ENCODE results near the gene PITPNC1.
"Not testable (repeated sequence)": the region's sequence is repeated elsewhere in the genome, so short reads cannot be mapped to it uniquely, and the experiment has no call there.

Gene PITPNC1

DNA sequence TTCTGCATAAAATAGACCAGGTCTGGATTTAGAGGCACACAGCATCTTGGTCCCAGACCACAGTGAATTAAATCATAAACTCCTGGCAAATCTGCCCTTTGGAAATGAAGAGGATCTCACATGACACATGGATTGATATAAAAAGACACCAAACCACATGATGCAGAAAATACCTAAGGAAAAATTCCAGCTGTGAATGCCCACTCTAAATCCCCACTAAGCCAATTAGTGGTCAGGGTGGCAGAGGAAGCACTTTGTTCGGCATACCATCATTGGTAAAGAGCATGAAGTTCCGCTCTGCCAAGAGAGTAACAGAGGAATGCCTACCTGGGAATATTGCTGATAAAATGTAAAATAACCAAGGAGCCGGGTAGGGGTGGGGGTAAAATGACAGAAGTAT lies 308.3 kb downstream of the PITPNC1 start:
- intact Hi-C loops (cut with micrococcal nuclease), result loop anchor here (5.0 kb wide), 1 partner anchor 173 kb away; no protein-coding TSS in a partner anchor
- Mint-ChIP-seq H3K36me3 (ENCODE audit: low read depth) (peaks cover 8% of the 10 kb centered on the region), H3K4me3 (no peak overlapping the region), H3K27me3 (no peaks in the 10 kb centered on the region), H3K9me3 (no peaks in the 10 kb centered on the region), H3K27ac (no peak overlapping the region), H3K4me1 (ENCODE audit: low read depth) (peaks cover 7% of the 10 kb centered on the region)

GRCh38 chr17:67686241-67686640 lies 309.2 kb downstream of the PITPNC1 start:
- intact Hi-C loops (cut with micrococcal nuclease), result loop anchor here (5.0 kb wide), 1 partner anchor 174 kb away; no protein-coding TSS in a partner anchor
- Mint-ChIP-seq H3K27ac (no peak overlapping the region), H3K9me3 (no peaks in the 10 kb centered on the region), H3K4me3 (no peak overlapping the region), H3K27me3 (no peaks in the 10 kb centered on the region), H3K4me1 (ENCODE audit: low read depth) (peaks cover 7% of the 10 kb centered on the region), H3K36me3 (ENCODE audit: low read depth) (peaks cover 8% of the 10 kb centered on the region)

GRCh38 chr17:67687511-67687910 lies 310.4 kb downstream of the PITPNC1 start:
- intact Hi-C loops (cut with micrococcal nuclease), result loop anchor here (5.0 kb wide), 1 partner anchor 175 kb away; no protein-coding TSS in a partner anchor
- Mint-ChIP-seq H3K27me3 (no peaks in the 10 kb centered on the region), H3K4me1 (ENCODE audit: low read depth) (peaks cover 7% of the 10 kb centered on the region), H3K36me3 (ENCODE audit: low read depth) (peaks cover 11% of the 10 kb centered on the region), H3K27ac (no peak overlapping the region), H3K9me3 (no peaks in the 10 kb centered on the region), H3K4me3 (no peak overlapping the region)

- H3K27ac Mint-ChIP-seq, result no peak overlapping the region
Observed at GRCh38 chr17:67689534-67690177, 312.6 kb downstream of the PITPNC1 start.

GRCh38 chr17:67693811-67694210 lies 316.7 kb downstream of the PITPNC1 start:
- Mint-ChIP-seq H3K27me3 (no peaks in the 10 kb centered on the region), H3K36me3 (ENCODE audit: low read depth) (peaks cover 9% of the 10 kb centered on the region), H3K4me3 (no peak overlapping the region), H3K27ac (no peak overlapping the region), H3K9me3 (no peaks in the 10 kb centered on the region), H3K4me1 (ENCODE audit: low read depth) (peaks cover 12% of the 10 kb centered on the region)
- intact Hi-C loops (cut with micrococcal nuclease), result no loop called here

More at GRCh38 chr17:67689534-67690177, 312.6 kb downstream of the PITPNC1 start:
- Mint-ChIP-seq H3K4me3 (no peak overlapping the region), H3K4me1 (ENCODE audit: low read depth) (peaks cover 18% of the 10 kb centered on the region), H3K27me3 (no peaks in the 10 kb centered on the region), H3K36me3 (ENCODE audit: low read depth) (peaks cover 17% of the 10 kb centered on the region), H3K9me3 (no peaks in the 10 kb centered on the region)
- intact Hi-C loops (cut with micrococcal nuclease), result loop anchor here (1.0 to 5.0 kb wide), 3 partner anchors 130 to 313 kb away; partner anchors contain the start of gene PITPNC1

DNA sequence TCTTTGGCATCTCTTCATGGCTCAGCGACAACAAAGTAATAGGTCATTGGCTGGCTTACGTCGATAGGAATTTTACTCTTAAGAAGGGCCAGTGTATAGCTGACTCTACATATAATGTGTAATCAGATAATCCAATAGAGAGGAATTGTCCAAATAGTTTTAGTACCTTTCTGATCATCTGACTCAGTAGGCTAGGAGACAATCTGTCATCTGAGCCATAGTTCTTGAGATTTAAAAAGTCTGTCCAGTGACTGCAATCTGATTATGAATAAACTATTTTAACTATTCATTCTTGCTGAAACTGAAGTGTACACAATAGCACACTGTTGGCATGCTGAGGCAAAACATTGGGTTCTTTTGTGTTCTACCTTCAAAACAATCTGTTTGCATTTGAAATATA lies 319.3 kb downstream of the PITPNC1 start:
- peaks cover 3% of the 10 kb centered on the region for H3K27me3 Mint-ChIP-seq
- H3K36me3 Mint-ChIP-seq (ENCODE audit: low read depth), result peaks cover 9% of the 10 kb centered on the region
- H3K4me3 Mint-ChIP-seq, result no peak overlapping the region
- intact Hi-C loops (cut with micrococcal nuclease), result no loop called here
- H3K4me1 Mint-ChIP-seq (ENCODE audit: low read depth), result peaks cover 12% of the 10 kb centered on the region
- H3K9me3 Mint-ChIP-seq, result no peaks in the 10 kb centered on the region
- H3K27ac Mint-ChIP-seq, result no peak overlapping the region

DNA sequence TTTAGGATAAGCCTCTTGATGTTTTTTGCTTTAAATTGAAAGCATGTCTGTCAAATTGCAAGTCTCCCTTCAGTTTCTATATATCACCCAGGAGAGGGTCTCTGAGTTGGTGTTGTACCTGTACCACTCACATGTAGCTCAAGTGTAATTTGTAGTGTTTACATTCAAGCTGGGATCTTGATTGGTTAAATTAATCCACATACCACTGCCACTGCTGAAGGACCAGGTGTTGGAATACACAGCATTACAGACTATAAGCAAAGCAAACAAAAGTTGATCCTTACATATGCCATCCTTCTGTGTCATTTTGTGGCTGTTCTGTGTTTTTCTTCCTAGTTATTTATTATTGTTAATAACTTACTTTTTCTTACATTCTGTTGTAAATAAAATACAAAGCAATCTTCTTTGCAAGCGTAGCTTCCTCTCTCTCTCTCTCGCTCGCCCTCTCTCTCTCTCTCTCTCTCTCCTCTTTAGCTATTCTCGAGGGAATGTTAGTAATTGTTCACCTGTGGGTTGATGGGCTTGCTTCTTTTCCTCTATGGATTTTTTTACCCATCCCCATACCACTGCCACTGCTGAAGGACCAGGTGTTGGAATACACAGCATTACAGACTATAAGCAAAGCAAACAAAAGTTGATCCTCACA lies 319.9 kb downstream of the PITPNC1 start:
- Mint-ChIP-seq H3K4me3 (no peak overlapping the region), H3K4me1 (ENCODE audit: low read depth) (peaks cover 12% of the 10 kb centered on the region), H3K27ac (no peak overlapping the region), H3K9me3 (no peaks in the 10 kb centered on the region), H3K36me3 (ENCODE audit: low read depth) (peaks cover 9% of the 10 kb centered on the region), H3K27me3 (peaks cover 3% of the 10 kb centered on the region)
- intact Hi-C loops (cut with micrococcal nuclease), result no loop called here

DNA sequence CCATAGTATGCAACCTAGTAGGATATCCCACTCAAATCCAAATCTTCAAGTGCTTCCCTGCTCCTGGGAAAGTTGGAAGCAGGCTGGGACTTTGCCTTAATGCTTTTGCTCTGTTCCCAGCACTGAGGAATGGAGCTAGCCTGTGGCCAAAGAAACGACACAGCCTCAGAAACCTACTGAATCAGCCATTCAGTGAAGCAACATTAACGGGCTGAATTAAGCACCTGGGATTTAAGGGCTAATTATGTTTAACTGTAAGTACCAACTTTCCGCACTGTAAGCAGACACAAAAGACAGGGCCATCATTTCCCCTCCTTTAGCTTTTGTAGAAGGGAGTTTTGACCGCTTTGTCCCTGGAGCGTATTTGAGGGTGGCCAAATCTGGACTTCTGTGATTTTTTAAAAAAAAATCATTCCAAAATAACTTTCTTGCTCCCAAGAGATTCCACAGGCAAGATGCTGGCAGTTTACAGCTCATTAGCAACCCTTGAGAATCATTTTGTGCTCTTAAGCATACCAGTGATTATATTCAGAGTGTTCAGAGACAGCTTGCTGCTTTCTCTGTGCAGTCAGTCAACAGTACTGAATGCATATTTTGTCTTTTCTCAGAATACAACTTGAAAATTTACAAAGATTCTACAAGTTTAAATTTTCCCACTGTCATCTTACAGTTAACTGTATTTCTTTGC lies 323.1 kb downstream of the PITPNC1 start:
- H3K9me3 Mint-ChIP-seq, result peaks cover 8% of the 10 kb centered on the region
- H3K36me3 Mint-ChIP-seq (ENCODE audit: low read depth), result no peaks in the 10 kb centered on the region
- no peak overlapping the region for H3K27ac Mint-ChIP-seq
- intact Hi-C loops (cut with micrococcal nuclease), result no loop called here
- H3K27me3 Mint-ChIP-seq, result peaks cover 3% of the 10 kb centered on the region
- no peak overlapping the region for H3K4me3 Mint-ChIP-seq
- H3K4me1 Mint-ChIP-seq (ENCODE audit: low read depth), result no peaks in the 10 kb centered on the region

- H3K4me1 Mint-ChIP-seq (ENCODE audit: low read depth), result no peaks in the 10 kb centered on the region
- H3K27ac Mint-ChIP-seq, result no peak overlapping the region
- peaks cover 9% of the 10 kb centered on the region for H3K9me3 Mint-ChIP-seq
- H3K4me3 Mint-ChIP-seq, result no peak overlapping the region
- no peaks in the 10 kb centered on the region for H3K36me3 Mint-ChIP-seq (ENCODE audit: low read depth)
- intact Hi-C loops (cut with micrococcal nuclease), result no loop called here
- peaks cover 3% of the 10 kb centered on the region for H3K27me3 Mint-ChIP-seq
Observed at GRCh38 chr17:67700725-67701119, 323.6 kb downstream of the PITPNC1 start.

DNA sequence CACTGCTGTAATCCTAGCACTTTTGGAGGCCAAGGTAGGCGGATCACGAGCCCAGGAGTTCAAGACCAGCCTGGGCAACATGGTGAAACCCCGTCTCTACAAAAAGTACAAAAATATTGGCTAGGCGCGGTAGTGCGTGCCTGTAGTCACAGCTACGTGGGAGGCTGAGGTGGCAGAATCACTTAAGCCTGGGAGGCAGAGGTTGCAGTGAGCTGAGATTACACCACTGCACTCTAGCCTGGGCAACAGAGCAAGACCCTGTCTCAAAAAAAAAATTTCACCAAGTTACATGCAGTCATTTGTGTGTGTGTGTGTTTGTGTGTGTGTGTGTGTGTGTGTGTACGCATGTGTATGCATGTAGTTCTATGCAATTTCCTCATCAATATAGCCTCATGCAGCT lies 325.8 kb downstream of the PITPNC1 start:
- H3K36me3 Mint-ChIP-seq (ENCODE audit: low read depth); H3K27me3 Mint-ChIP-seq; H3K27ac Mint-ChIP-seq; H3K4me3 Mint-ChIP-seq; intact Hi-C loops (cut with micrococcal nuclease); H3K4me1 Mint-ChIP-seq (ENCODE audit: low read depth); H3K9me3 Mint-ChIP-seq: not testable (repeated sequence)

- intact Hi-C loops (cut with micrococcal nuclease), result no loop called here
- Mint-ChIP-seq H3K27ac (no peak overlapping the region), H3K4me1 (ENCODE audit: low read depth) (no peaks in the 10 kb centered on the region), H3K36me3 (ENCODE audit: low read depth) (no peaks in the 10 kb centered on the region), H3K27me3 (no peaks in the 10 kb centered on the region), H3K9me3 (peaks cover 9% of the 10 kb centered on the region), H3K4me3 (no peak overlapping the region)
Observed at GRCh38 chr17:67707442-67707841, 330.4 kb downstream of the PITPNC1 start.

DNA sequence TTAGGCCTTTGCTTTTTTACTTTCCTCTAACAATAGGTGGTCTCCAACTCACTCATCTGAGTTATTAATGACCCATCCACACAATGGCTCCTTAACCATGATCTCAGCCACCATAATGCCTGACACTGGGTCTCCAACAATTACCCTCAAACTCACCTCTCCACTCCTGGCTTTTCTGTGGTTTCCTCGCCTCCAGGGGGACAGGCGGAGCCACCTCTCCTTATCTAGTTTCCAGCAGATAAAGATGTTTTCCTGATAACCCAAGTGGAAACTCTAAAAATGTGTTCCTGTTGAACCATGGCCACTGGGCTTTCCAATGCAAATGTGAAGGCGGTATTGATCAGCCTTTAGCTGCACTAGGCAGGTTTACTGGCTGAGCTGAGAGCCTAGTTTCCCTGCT lies 331.3 kb downstream of the PITPNC1 start:
- intact Hi-C loops (cut with micrococcal nuclease), result no loop called here
- no peak overlapping the region for H3K27ac Mint-ChIP-seq
- no peaks in the 10 kb centered on the region for H3K4me1 Mint-ChIP-seq (ENCODE audit: low read depth)
- H3K27me3 Mint-ChIP-seq, result no peaks in the 10 kb centered on the region
- H3K4me3 Mint-ChIP-seq, result no peak overlapping the region
- H3K36me3 Mint-ChIP-seq (ENCODE audit: low read depth), result no peaks in the 10 kb centered on the region
- H3K9me3 Mint-ChIP-seq, result peaks cover 14% of the 10 kb centered on the region

DNA sequence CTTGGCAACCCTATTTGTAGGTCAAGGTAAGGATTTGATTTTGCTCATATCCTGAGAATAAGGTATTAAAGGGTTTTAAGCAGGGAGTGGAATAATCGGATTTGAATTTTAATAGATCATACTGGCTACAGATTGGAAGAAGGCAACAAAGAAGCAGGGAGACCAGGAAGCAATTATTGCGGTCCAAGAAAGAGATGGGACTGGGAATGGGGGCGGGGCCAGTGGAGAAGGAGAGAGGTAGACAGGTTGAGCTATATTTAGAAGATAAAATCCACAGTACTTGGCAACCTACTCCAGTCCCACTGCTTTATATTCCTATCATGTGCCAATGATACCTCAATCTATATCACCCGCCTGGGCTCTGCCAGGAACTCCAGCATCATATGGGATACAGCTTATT lies 334.8 kb downstream of the PITPNC1 start:
- Mint-ChIP-seq H3K27ac (no peak overlapping the region), H3K4me3 (no peak overlapping the region), H3K36me3 (ENCODE audit: low read depth) (no peaks in the 10 kb centered on the region)

DNA sequence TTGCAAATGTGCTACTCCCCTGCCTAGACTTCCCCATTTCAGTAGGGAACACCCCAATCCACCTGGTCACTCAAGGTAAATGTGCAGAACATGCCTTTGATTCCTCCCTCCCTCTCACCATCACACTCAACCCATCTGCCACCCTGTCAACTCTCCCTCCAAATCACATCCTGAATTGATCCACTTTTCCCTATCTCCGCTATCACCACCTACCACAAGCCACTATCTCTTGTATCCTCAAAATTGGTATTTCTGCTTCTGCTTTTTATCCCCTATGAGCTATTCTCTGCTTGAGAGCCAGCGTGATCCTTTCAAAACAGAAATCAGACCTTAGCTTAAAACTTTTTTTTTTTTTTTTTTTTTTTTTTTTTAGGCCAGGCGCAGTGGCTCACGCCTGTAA lies 335.3 kb downstream of the PITPNC1 start:
- Mint-ChIP-seq H3K9me3 (peaks cover 6% of the 10 kb centered on the region), H3K4me1 (ENCODE audit: low read depth) (no peaks in the 10 kb centered on the region), H3K27me3 (no peaks in the 10 kb centered on the region), H3K27ac (no peak overlapping the region), H3K36me3 (ENCODE audit: low read depth) (no peaks in the 10 kb centered on the region), H3K4me3 (no peak overlapping the region)
- intact Hi-C loops (cut with micrococcal nuclease), result no loop called here

More for the DNA sequence above, 334.8 kb downstream of the PITPNC1 start:
- Mint-ChIP-seq H3K27me3 (no peaks in the 10 kb centered on the region), H3K4me1 (ENCODE audit: low read depth) (no peaks in the 10 kb centered on the region), H3K9me3 (peaks cover 6% of the 10 kb centered on the region)
- intact Hi-C loops (cut with micrococcal nuclease), result no loop called here
